HEK293 (cell line): ENCODE results near the gene RHOG.
A peak's percentile ranks its signal among the peaks of the same experiment; 100 is the strongest.

Source experiments
- HOXC10 ChIP-seq: sonication (generic); formaldehyde crosslinking; IDR thresholded peaks from 2 replicates; pipeline ENCODE4 v1.8.1; 2023; ENCODE audit warnings: mild to moderate bottlenecking, missing genetic modification reagents
- INSM2 ChIP-seq: fragments of 450-650 bp; formaldehyde crosslinking; IDR thresholded peaks from 2 replicates; pipeline ENCODE4 v1.5.1; 2016; ENCODE audit warnings: missing biosample characterization, missing genetic modification characterization
- KLF1 ChIP-seq: fragments of 450-650 bp; formaldehyde crosslinking; IDR thresholded peaks from 2 replicates; pipeline ENCODE4 v1.5.1; 2016; ENCODE audit warnings: missing biosample characterization, missing genetic modification characterization
- KLF7 ChIP-seq: fragments of 450-650 bp; formaldehyde crosslinking; IDR thresholded peaks from 2 replicates; pipeline ENCODE4 v1.5.1; 2016; ENCODE audit warnings: missing biosample characterization, missing genetic modification characterization, borderline replicate concordance
- KLF8 ChIP-seq: fragments of 450-650 bp; formaldehyde crosslinking; IDR thresholded peaks from 2 replicates; pipeline ENCODE4 v1.5.1; 2016; ENCODE audit warnings: missing biosample characterization, missing genetic modification characterization
- MEIS1 ChIP-seq: sonication (generic); formaldehyde crosslinking; IDR thresholded peaks from 2 replicates; pipeline ENCODE4 v1.8.1; 2022; ENCODE audit warnings: missing genetic modification reagents, mild to moderate bottlenecking, borderline replicate concordance
- SP2 ChIP-seq: fragments of 450-650 bp; formaldehyde crosslinking; IDR thresholded peaks from 2 replicates; pipeline ENCODE4 v1.5.1; 2016; ENCODE audit warnings: missing biosample characterization, missing genetic modification characterization
- TCF7L2 ChIP-seq: IDR thresholded peaks from 2 replicates; pipeline ENCODE4 v1.6.1; 2011; ENCODE audit warnings: low read depth, mild to moderate bottlenecking, inconsistent platforms, low read length, moderate library complexity, borderline replicate concordance
- YY2 ChIP-seq: fragments of 450-650 bp; formaldehyde crosslinking; IDR thresholded peaks from 2 replicates; pipeline ENCODE4 v1.5.1; 2016; ENCODE audit warnings: missing biosample characterization, missing genetic modification characterization
- ZBTB20 ChIP-seq: fragments of 450-650 bp; formaldehyde crosslinking; IDR thresholded peaks from 2 replicates; pipeline ENCODE4 v1.5.1; 2016; ENCODE audit warnings: missing biosample characterization, missing genetic modification characterization
- ZBTB44 ChIP-seq: fragments of 450-650 bp; IDR thresholded peaks from 2 replicates; pipeline ENCODE4 v1.5.1; 2018; ENCODE audit warnings: missing biosample characterization, mild to moderate bottlenecking, missing genetic modification characterization
- ZBTB6 ChIP-seq: fragments of 450-650 bp; formaldehyde crosslinking; IDR thresholded peaks from 2 replicates; pipeline ENCODE4 v1.5.1; 2017; ENCODE audit warnings: missing biosample characterization, missing genetic modification characterization
- ZEB2 ChIP-seq: fragments of 450-650 bp; formaldehyde crosslinking; IDR thresholded peaks from 2 replicates; pipeline ENCODE4 v1.5.1; 2016; ENCODE audit warnings: missing biosample characterization, missing genetic modification characterization
- ZFP37 ChIP-seq: fragments of 450-650 bp; formaldehyde crosslinking; IDR thresholded peaks from 2 replicates; pipeline ENCODE4 v1.5.1; 2016; ENCODE audit warnings: missing biosample characterization, missing genetic modification characterization
- ZNF157 ChIP-seq: fragments of 450-650 bp; formaldehyde crosslinking; IDR thresholded peaks from 2 replicates; pipeline ENCODE4 v1.5.1; 2016; ENCODE audit warnings: missing biosample characterization, missing genetic modification characterization
- ZNF202 ChIP-seq: fragments of 450-650 bp; formaldehyde crosslinking; IDR thresholded peaks from 2 replicates; pipeline ENCODE4 v1.5.1; 2016; ENCODE audit warnings: missing biosample characterization, missing genetic modification characterization, borderline replicate concordance
- ZNF221 ChIP-seq: fragments of 450-650 bp; formaldehyde crosslinking; IDR thresholded peaks from 2 replicates; pipeline ENCODE4 v1.5.1; 2017; ENCODE audit warnings: missing biosample characterization, missing genetic modification characterization, borderline replicate concordance
- ZNF223 ChIP-seq: fragments of 450-650 bp; formaldehyde crosslinking; IDR thresholded peaks from 2 replicates; pipeline ENCODE4 v1.5.1; 2016; ENCODE audit warnings: missing biosample characterization, missing genetic modification characterization
- ZNF280C ChIP-seq: fragments of 450-650 bp; formaldehyde crosslinking; IDR thresholded peaks from 2 replicates; pipeline ENCODE4 v1.5.1; 2016; ENCODE audit warnings: missing biosample characterization, missing genetic modification characterization
- ZNF335 ChIP-seq: fragments of 450-650 bp; formaldehyde crosslinking; conservative IDR thresholded peaks from 2 replicates; pipeline ENCODE4 v1.5.1; 2016; ENCODE audit warnings: missing biosample characterization, missing genetic modification characterization
- ZNF394 ChIP-seq: fragments of 450-650 bp; formaldehyde crosslinking; IDR thresholded peaks from 2 replicates; pipeline ENCODE4 v1.5.1; 2016; ENCODE audit warnings: missing biosample characterization, missing genetic modification characterization, mild to moderate bottlenecking, moderate library complexity, borderline replicate concordance
- ZNF518A ChIP-seq: fragments of 450-650 bp; formaldehyde crosslinking; conservative IDR thresholded peaks from 2 replicates; pipeline ENCODE4 v1.5.1; 2016; ENCODE audit warnings: low read depth, missing biosample characterization, missing genetic modification characterization
- ZNF530 ChIP-seq: fragments of 450-650 bp; formaldehyde crosslinking; IDR thresholded peaks from 2 replicates; pipeline ENCODE4 v1.5.1; 2016; ENCODE audit warnings: low read depth, missing biosample characterization, missing genetic modification characterization
- ZNF561 ChIP-seq: fragments of 450-650 bp; IDR thresholded peaks from 2 replicates; pipeline ENCODE4 v1.5.1; 2018; ENCODE audit warnings: missing biosample characterization, missing genetic modification characterization, borderline replicate concordance
- ZNF571 ChIP-seq: fragments of 450-650 bp; formaldehyde crosslinking; IDR thresholded peaks from 2 replicates; pipeline ENCODE4 v1.5.0; 2017; ENCODE audit warnings: missing biosample characterization, missing genetic modification characterization
- ZNF600 ChIP-seq: fragments of 450-650 bp; formaldehyde crosslinking; IDR thresholded peaks from 2 replicates; pipeline ENCODE4 v1.5.1; 2016; ENCODE audit warnings: missing biosample characterization, missing genetic modification characterization
- ZNF768 ChIP-seq: fragments of 450-650 bp; formaldehyde crosslinking; IDR thresholded peaks from 2 replicates; pipeline ENCODE4 v1.5.1; 2018; ENCODE audit warnings: missing biosample characterization, mild to moderate bottlenecking, missing genetic modification characterization
- ZNF776 ChIP-seq: fragments of 450-650 bp; formaldehyde crosslinking; IDR thresholded peaks from 2 replicates; pipeline ENCODE4 v1.5.0; 2017; ENCODE audit warnings: missing biosample characterization, missing genetic modification characterization, borderline replicate concordance

Gene RHOG

GRCh38 chr11:3854977-3855807 lies 14.4 kb upstream of the RHOG start, which contains the start of gene STIM1 (continued):
- no peak for TF ChIP-seq ZNF600 (tag by site-specific recombination)
- no peak for TF ChIP-seq TCF7L2
- TF ChIP-seq ZNF768 (tag by site-specific recombination) = no peak
- TF ChIP-seq MEIS1 = no peak
- TF ChIP-seq ZNF202 (tag by site-specific recombination) = no peak
- TF ChIP-seq ZNF561 (tag by site-specific recombination) = 0 out of 2 replicates have a peak, but pooled peaks have one; percentile 17
- TF ChIP-seq ZNF571 = no peak
- TF ChIP-seq ZBTB6 (tag by site-specific recombination) = peak; percentile 50; the same call in 1 of the 2 replicates
- no peak for TF ChIP-seq ZNF221 (tag by site-specific recombination)
- no peak for TF ChIP-seq KLF7
- TF ChIP-seq ZNF280C (tag by site-specific recombination) = no peak
- no peak for TF ChIP-seq YY2 (tag by site-specific recombination)
- TF ChIP-seq ZBTB44 (tag by site-specific recombination) = no peak
- TF ChIP-seq ZEB2 = peak; percentile 73
- peak; percentile 67; the same call in 1 of the 2 replicates for TF ChIP-seq KLF8 (tag by site-specific recombination)
- no peak for TF ChIP-seq ZNF223 (tag by site-specific recombination)
- TF ChIP-seq ZNF394 = peak; percentile 32; the same call in 1 of the 2 replicates
- TF ChIP-seq ZNF776 (tag by site-specific recombination) = no peak
- TF ChIP-seq SP2 = peak; percentile 85
- no peak for TF ChIP-seq INSM2 (tag by site-specific recombination)
- TF ChIP-seq ZFP37 = 0 out of 2 replicates have a peak, but pooled peaks have one; percentile 15
- TF ChIP-seq ZNF335 (tag by site-specific recombination) = peak; percentile 89
- TF ChIP-seq ZBTB20 (tag by site-specific recombination) = peak; percentile 81
- no peak for TF ChIP-seq ZNF518A (tag by site-specific recombination)
- TF ChIP-seq ZNF530 = no peak
- no peak for TF ChIP-seq ZNF157 (tag by site-specific recombination)
- TF ChIP-seq KLF1 (tag by site-specific recombination) = peak; percentile 46; the same call in 1 of the 2 replicates
- TF ChIP-seq HOXC10 (CRISPR knock-in tag) = no peak
